Ishikawa (cell line): Measurements from ENCODE around the gene FAM200C.
A peak's percentile ranks its signal among the peaks of the same experiment; 100 is the strongest.

Source experiments
- CEBPB ChIP-seq: IDR thresholded peaks from 2 replicates; pipeline ENCODE4 v1.6.1; 2012
- CREB1 ChIP-seq: IDR thresholded peaks from 2 replicates; pipeline ENCODE4 v1.6.1; 2012; ENCODE audit warnings: low read depth
- EGR1 ChIP-seq: IDR thresholded peaks from 2 replicates; pipeline ENCODE4 v1.6.1; 2012
- EP300 ChIP-seq: IDR thresholded peaks from 2 replicates; pipeline ENCODE4 v1.6.1; 2012; ENCODE audit warnings: borderline replicate concordance
- FOXM1 ChIP-seq: IDR thresholded peaks from 2 replicates; pipeline ENCODE4 v1.6.1; 2012; ENCODE audit warnings: low read depth, borderline replicate concordance
- NFIC ChIP-seq: IDR thresholded peaks from 2 replicates; pipeline ENCODE4 v1.6.1; 2012
- RAD21 ChIP-seq: IDR thresholded peaks from 2 replicates; pipeline ENCODE4 v1.6.1; 2012; ENCODE audit warnings: low read depth
- TAF1 ChIP-seq: IDR thresholded peaks from 2 replicates; pipeline ENCODE4 v1.6.1; 2012; ENCODE audit warnings: low read depth, mild to moderate bottlenecking
- TCF12 ChIP-seq: IDR thresholded peaks from 2 replicates; pipeline ENCODE4 v1.6.1; 2012; ENCODE audit warnings: low read depth
- TEAD4 ChIP-seq: IDR thresholded peaks from 2 replicates; pipeline ENCODE4 v1.6.1; 2012
- USF1 ChIP-seq: IDR thresholded peaks from 2 replicates; pipeline ENCODE4 v1.6.1; 2012
- YY1 ChIP-seq: IDR thresholded peaks from 2 replicates; pipeline ENCODE4 v1.6.1; 2012; ENCODE audit warnings: low read depth
- ZBTB7A ChIP-seq: IDR thresholded peaks from 2 replicates; pipeline ENCODE4 v1.6.1; 2012; ENCODE audit warnings: low read depth
- TF ChIP-seq, protein P1 (sequence below): IDR thresholded peaks from 2 replicates; pipeline ENCODE4 v1.6.1; 2012
- TF ChIP-seq, protein P2 (sequence below): IDR thresholded peaks from 2 replicates; pipeline ENCODE4 v1.6.1; 2012; ENCODE audit warnings: low read depth, mild to moderate bottlenecking

FAM200C gene

GRCh38 chr5:160432196-160432595, 32.3 kb upstream of the FAM200C start:
- TF ChIP-seq CEBPB (no peak), ZBTB7A (no peak), NFIC (no peak)
- TF ChIP-seq, protein P1, sequence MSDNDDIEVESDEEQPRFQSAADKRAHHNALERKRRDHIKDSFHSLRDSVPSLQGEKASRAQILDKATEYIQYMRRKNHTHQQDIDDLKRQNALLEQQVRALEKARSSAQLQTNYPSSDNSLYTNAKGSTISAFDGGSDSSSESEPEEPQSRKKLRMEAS = no peak

DNA sequence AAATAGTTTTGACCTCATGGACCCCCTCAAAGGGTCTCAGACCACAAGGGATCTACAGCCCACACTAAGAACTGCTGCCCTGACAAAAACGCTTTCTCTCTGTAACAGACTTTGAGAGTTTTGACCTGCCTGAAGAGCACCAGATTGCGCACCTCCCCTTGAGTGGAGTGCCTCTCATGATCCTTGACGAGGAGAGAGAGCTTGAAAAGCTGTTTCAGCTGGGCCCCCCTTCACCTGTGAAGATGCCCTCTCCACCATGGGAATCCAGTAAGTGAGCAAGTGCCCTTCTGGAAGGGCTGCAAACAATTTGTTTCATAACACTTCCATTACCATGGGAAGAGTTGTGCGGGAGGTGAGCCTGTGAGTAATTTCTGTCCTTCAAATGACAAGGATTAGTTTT, 27.8 kb upstream of the FAM200C start:
- no peak for TF ChIP-seq RAD21
- TF ChIP-seq EP300 = no peak
- TF ChIP-seq ZBTB7A = no peak
- TF ChIP-seq, protein P2, sequence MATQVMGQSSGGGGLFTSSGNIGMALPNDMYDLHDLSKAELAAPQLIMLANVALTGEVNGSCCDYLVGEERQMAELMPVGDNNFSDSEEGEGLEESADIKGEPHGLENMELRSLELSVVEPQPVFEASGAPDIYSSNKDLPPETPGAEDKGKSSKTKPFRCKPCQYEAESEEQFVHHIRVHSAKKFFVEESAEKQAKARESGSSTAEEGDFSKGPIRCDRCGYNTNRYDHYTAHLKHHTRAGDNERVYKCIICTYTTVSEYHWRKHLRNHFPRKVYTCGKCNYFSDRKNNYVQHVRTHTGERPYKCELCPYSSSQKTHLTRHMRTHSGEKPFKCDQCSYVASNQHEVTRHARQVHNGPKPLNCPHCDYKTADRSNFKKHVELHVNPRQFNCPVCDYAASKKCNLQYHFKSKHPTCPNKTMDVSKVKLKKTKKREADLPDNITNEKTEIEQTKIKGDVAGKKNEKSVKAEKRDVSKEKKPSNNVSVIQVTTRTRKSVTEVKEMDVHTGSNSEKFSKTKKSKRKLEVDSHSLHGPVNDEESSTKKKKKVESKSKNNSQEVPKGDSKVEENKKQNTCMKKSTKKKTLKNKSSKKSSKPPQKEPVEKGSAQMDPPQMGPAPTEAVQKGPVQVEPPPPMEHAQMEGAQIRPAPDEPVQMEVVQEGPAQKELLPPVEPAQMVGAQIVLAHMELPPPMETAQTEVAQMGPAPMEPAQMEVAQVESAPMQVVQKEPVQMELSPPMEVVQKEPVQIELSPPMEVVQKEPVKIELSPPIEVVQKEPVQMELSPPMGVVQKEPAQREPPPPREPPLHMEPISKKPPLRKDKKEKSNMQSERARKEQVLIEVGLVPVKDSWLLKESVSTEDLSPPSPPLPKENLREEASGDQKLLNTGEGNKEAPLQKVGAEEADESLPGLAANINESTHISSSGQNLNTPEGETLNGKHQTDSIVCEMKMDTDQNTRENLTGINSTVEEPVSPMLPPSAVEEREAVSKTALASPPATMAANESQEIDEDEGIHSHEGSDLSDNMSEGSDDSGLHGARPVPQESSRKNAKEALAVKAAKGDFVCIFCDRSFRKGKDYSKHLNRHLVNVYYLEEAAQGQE = no peak
- TF ChIP-seq EGR1 = no peak
- no peak for TF ChIP-seq TEAD4
- TF ChIP-seq, protein P1 = no peak

- TF ChIP-seq USF1 = no peak
- TF ChIP-seq TAF1 = no peak
- no peak for TF ChIP-seq RAD21
- no peak for TF ChIP-seq FOXM1
- no peak for TF ChIP-seq TCF12
These were observed 23.2 kb upstream of the FAM200C start for GRCh38 chr5:160423099-160423498.

DNA sequence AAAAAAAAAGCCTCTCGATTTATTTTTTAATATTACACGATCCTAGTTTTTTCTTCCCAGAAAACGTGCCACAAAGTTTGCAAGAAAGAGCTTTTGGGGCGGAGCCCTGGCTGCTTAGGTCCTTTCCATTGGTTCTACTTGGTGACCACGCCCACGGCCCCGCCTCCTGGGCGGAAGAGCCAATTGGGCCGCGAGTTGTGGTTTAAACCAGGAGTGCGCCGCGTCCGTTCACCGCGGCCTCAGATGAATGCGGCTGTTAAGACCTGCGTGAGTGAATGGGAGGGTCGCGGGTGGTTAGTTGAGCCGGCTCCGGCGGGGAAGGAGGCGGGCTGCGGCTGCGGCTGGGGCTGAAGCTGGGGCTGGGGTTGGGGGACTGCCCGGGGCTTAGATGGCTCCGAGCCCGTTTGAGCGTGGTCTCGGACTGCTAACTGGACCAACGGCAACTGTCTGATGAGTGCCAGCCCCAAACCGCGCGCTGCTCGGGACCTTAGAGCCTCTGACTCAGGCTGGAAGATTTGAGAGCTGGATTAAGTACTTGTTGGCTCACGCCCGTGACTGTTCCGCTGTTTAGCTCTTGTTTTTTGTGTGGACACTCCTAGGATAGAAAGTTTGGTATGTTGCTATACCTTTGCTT, 21.9 kb upstream of the FAM200C start, which contains the start of gene PTTG1:
Gene PTTG1, plus strand, starts transcription at position 231 of the 634 bp plus-strand sequence. CDS start 458 bp downstream, outside the sequence.
- TF ChIP-seq, protein P2 = no peak
- TF ChIP-seq TAF1 (peak; percentile 81), CREB1 (no peak), TEAD4 (0 out of 2 replicates have a peak, but pooled peaks have one; percentile 12), ZBTB7A (no peak), EGR1 (no peak), NFIC (0 out of 2 replicates have a peak, but pooled peaks have one; percentile 13), EP300 (no peak), FOXM1 (peak; percentile 99), TCF12 (peak; percentile 64; the same call in 1 of the 2 replicates), CEBPB (no peak), RAD21 (no peak), YY1 (no peak), USF1 (no peak)
- TF ChIP-seq, protein P1 = peak; percentile 79

GRCh38 chr5:160420331-160420610, 20.4 kb upstream of the FAM200C start:
- TF ChIP-seq RAD21 (no peak), NFIC (no peak)

DNA sequence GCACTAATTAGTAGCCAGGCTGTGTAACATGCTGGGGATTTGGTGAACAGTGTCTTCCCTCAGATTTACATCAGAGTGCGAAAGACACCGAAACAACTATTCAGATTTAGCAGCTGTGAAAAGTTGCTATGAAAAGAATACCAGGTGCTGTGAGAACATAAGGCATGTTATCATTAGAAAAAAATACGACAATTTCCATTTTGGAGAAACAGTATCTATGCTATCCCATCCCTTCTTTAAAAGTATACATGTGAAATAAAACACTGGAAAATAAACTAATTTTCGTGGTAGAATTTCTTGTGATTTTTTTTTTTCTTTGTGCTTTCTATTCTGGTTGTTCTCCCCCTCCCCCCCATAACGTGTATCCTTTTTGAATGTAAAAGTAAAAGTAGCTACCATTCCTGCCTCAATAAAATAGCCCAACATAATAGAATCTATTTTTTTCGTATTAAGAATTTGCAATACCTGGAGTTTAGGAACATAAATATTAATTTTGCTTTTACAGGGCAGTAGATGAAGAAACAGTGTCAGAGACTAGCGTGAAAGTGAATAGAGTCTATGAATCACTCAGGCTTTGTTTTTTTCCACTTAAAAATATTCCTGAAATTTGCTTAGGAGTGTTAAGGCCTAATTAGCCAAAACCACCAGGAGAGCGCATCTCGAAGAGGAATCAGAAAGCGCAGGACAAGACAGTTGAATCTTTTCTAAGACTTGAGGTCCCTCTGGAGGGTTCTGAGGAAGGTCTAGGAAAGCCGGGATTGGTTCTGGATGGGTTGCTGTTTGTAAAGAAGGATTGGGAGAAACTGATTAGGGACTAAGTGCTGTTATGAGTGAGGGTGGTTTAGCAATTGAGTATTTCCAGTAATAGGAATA, 19.8 kb upstream of the FAM200C start:
- no peak for TF ChIP-seq EGR1
- TF ChIP-seq USF1 = no peak
- no peak for TF ChIP-seq RAD21
- TF ChIP-seq CREB1 = 0 out of 2 replicates have a peak, but pooled peaks have one; percentile 4
- TF ChIP-seq ZBTB7A = no peak
- TF ChIP-seq NFIC = 0 out of 2 replicates have a peak, but pooled peaks have one; percentile 15
- TF ChIP-seq, protein P1 = no peak
- TF ChIP-seq, protein P2 = no peak
- no peak for TF ChIP-seq TEAD4
